ENCODE measurements around the gene NME7.

Gene NME7

DNA sequence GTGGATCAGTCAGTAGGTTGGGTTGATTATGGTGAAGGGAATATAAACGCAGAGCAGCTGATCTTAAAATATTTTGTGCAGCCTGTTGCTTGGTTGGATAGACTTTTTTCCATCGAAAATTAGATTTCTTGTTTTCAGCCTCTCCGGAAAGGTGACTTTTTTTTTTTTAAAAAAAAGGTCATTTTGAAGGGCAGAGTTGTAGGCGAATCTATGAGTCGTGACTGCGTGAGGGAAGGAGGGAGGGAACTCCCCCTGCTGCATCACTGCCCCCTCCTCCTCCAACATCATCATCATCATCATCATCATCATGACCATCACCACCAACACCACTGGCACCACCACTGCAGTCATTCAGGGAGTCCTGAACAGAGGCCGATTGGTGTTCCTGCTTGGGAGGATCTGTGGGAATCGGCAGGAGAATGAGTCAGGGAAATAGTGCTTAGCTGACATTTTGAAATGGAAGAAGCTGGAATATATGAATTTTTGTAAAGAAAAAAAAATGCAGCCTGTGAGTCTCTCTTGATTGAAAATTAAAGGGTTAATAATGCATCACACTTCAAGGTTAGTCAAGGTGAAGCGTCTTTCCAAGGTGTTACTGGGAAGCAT lies 259.9 kb downstream of the NME7 start:
- Histone ChIP-seq H3K36me3 (ENCODE audit: insufficient read depth, low read length) (peaks cover 6% of the 10 kb centered on the region; the same call in 1 of the 2 replicates), H3K9ac (ENCODE audit: low read depth, low read length) (peak overlapping the region; percentile 86), H3K9me3 (ENCODE audit: control insufficient read depth, insufficient read depth, low read length) (no peaks in the 10 kb centered on the region), H3K4me1 (ENCODE audit: insufficient read depth, low read length) (peaks cover 58% of the 10 kb centered on the region)

DNA sequence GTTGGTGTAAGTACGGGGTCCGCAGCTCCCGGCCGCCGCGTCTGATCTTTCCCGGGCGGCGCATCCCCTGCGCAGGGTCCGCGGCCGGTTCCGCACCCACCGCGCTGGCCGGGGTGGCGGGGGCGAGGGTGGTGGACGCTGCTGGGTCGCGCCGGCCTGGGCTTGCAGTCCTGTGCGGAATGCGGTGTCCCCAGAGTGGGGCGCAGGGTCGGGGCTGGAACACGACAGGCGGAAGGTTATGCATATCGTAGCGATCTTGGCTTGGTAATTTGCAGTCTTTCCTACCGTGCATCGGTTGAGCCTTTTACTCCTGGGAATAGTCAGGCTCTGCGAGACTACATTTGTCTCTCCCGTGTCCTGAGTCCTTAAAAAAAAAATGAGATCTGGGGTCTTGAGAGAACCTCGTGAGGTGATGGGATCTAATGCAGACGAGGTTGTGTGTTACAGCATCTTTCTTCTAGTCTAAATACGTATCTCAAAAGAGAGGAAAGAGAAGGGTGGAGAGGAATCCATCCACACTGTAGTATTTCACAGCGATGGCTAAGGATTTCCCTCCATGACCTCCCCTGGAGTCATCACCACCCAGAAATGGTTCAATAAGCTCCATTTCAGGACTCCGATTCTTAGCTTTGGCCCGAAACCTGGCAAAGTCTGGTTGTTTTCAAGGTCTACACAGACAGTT lies 260.5 kb downstream of the NME7 start:
- H3K4me1 ChIP-seq (ENCODE audit: insufficient read depth, low read length), result peaks cover 56% of the 10 kb centered on the region
- no peaks in the 10 kb centered on the region for H3K9me3 ChIP-seq (ENCODE audit: control insufficient read depth, insufficient read depth, low read length)
- peak overlapping the region; percentile 86 for H3K9ac ChIP-seq (ENCODE audit: low read depth, low read length)
- peaks cover 5% of the 10 kb centered on the region; the same call in 1 of the 2 replicates for H3K36me3 ChIP-seq (ENCODE audit: insufficient read depth, low read length)

DNA sequence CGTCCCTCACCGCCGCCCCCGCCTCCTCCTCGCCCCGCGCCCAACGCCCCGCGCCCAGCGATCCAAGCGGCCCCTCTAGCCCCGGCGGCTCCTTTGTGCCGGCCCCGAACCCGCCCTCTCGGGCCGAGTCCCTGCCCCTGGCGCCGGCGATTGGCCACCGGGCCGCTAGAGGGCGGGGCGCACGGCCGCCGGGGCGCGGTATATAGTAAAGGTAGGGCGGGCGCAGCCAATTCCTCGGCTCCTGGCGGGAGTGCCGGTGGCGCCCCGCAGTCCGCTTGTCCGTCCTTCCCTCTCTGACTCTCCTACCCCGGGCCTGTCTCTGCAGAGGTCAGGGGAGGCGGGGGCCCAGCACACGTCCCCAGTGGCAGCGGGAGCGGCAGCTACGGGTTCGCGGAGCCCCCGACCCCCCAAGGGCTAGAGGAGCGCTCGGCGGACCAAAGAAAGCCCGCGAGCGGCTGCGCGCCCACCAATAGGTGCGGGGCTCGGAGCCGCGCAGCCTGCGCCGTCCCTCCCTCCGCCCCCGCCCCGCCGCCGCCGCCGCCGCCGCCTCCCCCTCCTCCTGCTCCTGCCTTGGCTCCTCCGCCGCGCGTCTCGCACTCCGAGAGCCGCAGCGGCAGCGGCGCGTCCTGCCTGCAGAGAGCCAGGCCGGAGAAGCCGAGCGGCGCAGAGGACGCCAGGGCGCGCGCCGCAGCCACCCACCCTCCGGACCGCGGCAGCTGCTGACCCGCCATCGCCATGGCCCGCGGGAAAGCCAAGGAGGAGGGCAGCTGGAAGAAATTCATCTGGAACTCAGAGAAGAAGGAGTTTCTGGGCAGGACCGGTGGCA lies 261.3 kb downstream of the NME7 start, which contains the start of gene ATP1B1:
TSS of gene ATP1B1 (plus strand) at position 596 of the 826 bp plus-strand sequence. CDS start at position 736, 140 bp downstream.
- peaks cover 56% of the 10 kb centered on the region for H3K4me1 ChIP-seq (ENCODE audit: insufficient read depth, low read length)
- H3K36me3 ChIP-seq (ENCODE audit: insufficient read depth, low read length), result no peaks in the 10 kb centered on the region
- H3K9ac ChIP-seq (ENCODE audit: low read depth, low read length), result peak within 1 kb of the TSS; percentile 86
- no peaks in the 10 kb centered on the region for H3K9me3 ChIP-seq (ENCODE audit: control insufficient read depth, insufficient read depth, low read length)

DNA sequence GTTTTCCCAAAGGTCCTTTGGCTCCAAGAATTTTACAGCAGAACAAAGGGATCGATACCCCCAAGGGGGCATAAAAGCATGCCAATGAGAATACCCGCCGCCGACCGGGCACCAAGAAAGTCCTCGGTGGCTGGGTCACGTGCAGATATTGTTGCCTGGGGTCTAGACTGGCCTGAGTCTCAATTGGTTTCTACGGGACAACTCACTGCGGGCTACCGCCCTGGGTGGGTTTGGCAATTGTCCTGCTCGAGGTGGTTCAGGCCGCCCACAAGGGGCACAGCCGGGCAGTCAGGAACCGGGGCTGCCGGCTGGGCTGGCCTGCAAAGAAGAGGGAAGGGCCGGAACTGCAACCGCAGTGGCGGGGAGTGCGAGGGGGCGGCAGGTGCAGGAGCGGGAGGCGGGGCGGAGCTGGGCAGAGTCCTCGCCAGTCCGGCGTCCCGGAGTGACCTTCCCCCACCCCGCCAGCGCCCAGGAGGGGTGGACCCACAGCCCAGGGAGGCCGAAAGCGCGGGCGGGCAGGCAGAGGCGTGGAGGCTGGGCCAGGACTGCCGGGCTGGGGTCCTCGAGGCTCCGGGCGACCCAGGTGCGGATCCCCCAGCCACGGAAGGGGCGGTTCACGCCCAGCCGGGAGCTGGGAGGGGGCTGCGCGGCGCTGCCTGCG lies 262.0 kb downstream of the NME7 start:
- peaks cover 50% of the 10 kb centered on the region for H3K4me1 ChIP-seq (ENCODE audit: insufficient read depth, low read length)
- H3K36me3 ChIP-seq (ENCODE audit: insufficient read depth, low read length), result no peaks in the 10 kb centered on the region
- H3K9ac ChIP-seq (ENCODE audit: low read depth, low read length), result peak overlapping the region; percentile 76
- no peaks in the 10 kb centered on the region for H3K9me3 ChIP-seq (ENCODE audit: control insufficient read depth, insufficient read depth, low read length)

DNA sequence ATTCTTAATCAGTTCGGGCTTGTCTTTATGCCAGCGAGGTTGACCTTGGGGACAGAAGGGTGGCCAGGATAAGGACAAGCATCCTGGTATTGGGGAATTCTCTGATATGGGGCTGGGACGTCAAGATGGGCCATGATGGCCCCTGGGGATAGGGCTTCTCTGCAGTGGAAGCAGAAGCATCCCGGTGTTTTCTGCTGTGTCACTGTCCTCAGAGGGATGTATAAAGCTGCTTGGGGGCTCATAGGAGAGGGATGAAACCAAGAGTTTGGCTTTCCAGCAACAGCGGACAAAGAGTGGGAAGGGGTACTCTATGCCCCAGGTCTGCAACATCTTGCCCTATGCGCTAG lies 262.5 kb downstream of the NME7 start:
- H3K9me3 ChIP-seq (ENCODE audit: control insufficient read depth, insufficient read depth, low read length), result no peaks in the 10 kb centered on the region
- H3K36me3 ChIP-seq (ENCODE audit: insufficient read depth, low read length), result no peaks in the 10 kb centered on the region
- peaks cover 45% of the 10 kb centered on the region for H3K4me1 ChIP-seq (ENCODE audit: insufficient read depth, low read length)
- H3K9ac ChIP-seq (ENCODE audit: low read depth, low read length), result peak overlapping the region; percentile 76

GRCh38 chr1:169103480-169103893 lies 264.1 kb downstream of the NME7 start:
- H3K36me3 ChIP-seq (ENCODE audit: insufficient read depth, low read length), result no peaks in the 10 kb centered on the region
- H3K9me3 ChIP-seq (ENCODE audit: control insufficient read depth, insufficient read depth, low read length), result no peaks in the 10 kb centered on the region
- no peak overlapping the region for H3K9ac ChIP-seq (ENCODE audit: low read depth, low read length)
- H3K4me1 ChIP-seq (ENCODE audit: insufficient read depth, low read length), result peaks cover 29% of the 10 kb centered on the region

DNA sequence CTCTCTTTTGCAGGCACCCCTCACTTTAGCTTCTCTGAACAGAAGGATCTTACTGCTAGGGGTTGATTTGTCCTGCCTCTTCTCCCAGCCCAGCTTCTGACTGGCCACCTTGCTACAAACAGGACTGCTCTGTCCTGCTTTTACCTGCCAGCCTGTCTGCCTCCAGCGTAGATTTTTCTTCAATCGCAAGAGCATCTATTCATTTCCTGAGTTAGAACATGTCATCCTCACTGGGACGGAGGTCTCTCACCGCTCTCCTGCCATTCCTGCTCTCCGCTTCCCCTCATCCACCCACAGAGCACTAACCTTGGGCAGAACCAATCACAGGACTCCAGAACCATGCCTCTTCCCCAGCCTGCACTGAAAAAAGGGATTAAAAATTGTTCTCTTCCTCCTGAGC lies 264.6 kb downstream of the NME7 start:
- no peaks in the 10 kb centered on the region for H3K9me3 ChIP-seq (ENCODE audit: control insufficient read depth, insufficient read depth, low read length)
- peaks cover 25% of the 10 kb centered on the region for H3K4me1 ChIP-seq (ENCODE audit: insufficient read depth, low read length)
- H3K36me3 ChIP-seq (ENCODE audit: insufficient read depth, low read length), result no peaks in the 10 kb centered on the region
- H3K9ac ChIP-seq (ENCODE audit: low read depth, low read length), result no peak overlapping the region

GRCh38 chr1:169102567-169102966 lies 265.0 kb downstream of the NME7 start:
- Histone ChIP-seq H3K4me1 (ENCODE audit: insufficient read depth, low read length) (peaks cover 24% of the 10 kb centered on the region), H3K9me3 (ENCODE audit: control insufficient read depth, insufficient read depth, low read length) (no peaks in the 10 kb centered on the region), H3K36me3 (ENCODE audit: insufficient read depth, low read length) (no peaks in the 10 kb centered on the region), H3K9ac (ENCODE audit: low read depth, low read length) (no peak overlapping the region)

DNA sequence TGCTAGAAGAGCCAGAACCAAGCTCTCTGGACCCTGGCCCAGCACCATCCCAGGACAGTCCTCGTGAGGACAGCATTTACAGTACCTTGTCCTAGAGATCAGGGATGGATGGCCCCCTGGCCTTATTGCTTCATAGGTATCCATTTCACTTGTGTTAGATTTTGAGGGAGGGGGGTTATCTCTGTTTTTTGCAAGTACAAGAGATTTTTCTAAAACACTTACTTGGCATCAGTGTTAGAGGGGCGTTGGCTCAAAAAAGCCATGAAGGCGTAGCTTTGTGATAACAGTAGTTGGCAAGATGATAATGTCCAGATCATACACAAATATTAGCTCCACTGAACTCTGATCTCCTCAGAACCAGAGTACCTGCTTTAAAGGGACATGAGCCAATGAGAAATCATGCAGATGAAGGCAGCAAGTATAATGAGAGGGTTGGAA lies 266.9 kb downstream of the NME7 start:
- peaks cover 24% of the 10 kb centered on the region for H3K4me1 ChIP-seq (ENCODE audit: insufficient read depth, low read length)
- no peaks in the 10 kb centered on the region for H3K36me3 ChIP-seq (ENCODE audit: insufficient read depth, low read length)
- no peaks in the 10 kb centered on the region for H3K9me3 ChIP-seq (ENCODE audit: control insufficient read depth, insufficient read depth, low read length)
- no peak overlapping the region for H3K9ac ChIP-seq (ENCODE audit: low read depth, low read length)

- Histone ChIP-seq H3K36me3 (ENCODE audit: insufficient read depth, low read length) (no peaks in the 10 kb centered on the region), H3K9me3 (ENCODE audit: control insufficient read depth, insufficient read depth, low read length) (no peaks in the 10 kb centered on the region), H3K9ac (ENCODE audit: low read depth, low read length) (no peak overlapping the region), H3K4me1 (ENCODE audit: insufficient read depth, low read length) (peaks cover 24% of the 10 kb centered on the region)
Measured at GRCh38 chr1:169100208-169100607, 267.4 kb downstream of the NME7 start.

DNA sequence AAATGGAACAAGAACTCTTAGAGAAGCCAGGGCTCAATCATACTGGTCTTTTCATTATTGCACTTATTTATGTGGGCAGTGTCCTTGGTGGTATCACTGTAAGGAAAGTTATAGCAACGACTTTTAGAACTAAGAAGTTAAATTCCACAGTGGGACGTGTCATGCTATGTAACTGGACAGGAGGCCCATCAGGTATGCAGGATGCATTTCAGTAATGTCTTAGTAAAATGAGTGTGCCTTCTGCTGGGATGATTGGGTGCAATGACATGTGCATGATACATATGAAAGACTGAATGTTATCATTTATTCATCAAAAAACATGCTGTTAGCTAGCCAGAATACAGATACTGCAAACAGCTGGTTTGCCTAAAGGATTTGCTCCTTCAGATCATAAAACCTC lies 268.0 kb downstream of the NME7 start:
- Histone ChIP-seq H3K9me3 (ENCODE audit: control insufficient read depth, insufficient read depth, low read length) (no peaks in the 10 kb centered on the region), H3K9ac (ENCODE audit: low read depth, low read length) (no peak overlapping the region), H3K4me1 (ENCODE audit: insufficient read depth, low read length) (peaks cover 20% of the 10 kb centered on the region), H3K36me3 (ENCODE audit: insufficient read depth, low read length) (no peaks in the 10 kb centered on the region)

DNA sequence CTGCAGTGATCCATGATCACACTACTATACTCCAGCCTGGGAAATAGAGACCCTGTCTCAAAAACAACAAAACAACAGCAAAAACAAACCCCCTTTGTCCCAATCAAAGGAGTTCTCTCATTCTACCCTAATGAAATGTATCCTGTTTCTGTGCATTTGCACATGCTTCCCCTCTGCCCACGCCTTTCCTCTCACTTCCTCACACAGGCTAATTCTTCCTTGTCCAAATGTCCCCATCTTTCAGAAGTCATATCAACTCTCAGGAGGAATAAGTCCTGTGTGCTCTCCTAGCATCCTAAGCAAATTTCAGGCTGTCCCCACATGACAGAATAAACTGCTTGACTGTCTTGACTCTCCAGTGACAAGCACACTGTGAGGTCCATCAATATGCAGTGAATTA lies 269.2 kb downstream of the NME7 start:
- Histone ChIP-seq H3K4me1 (ENCODE audit: insufficient read depth, low read length) (peaks cover 19% of the 10 kb centered on the region), H3K36me3 (ENCODE audit: insufficient read depth, low read length) (no peaks in the 10 kb centered on the region), H3K9ac (ENCODE audit: low read depth, low read length) (no peak overlapping the region), H3K9me3 (ENCODE audit: control insufficient read depth, insufficient read depth, low read length) (no peaks in the 10 kb centered on the region)

DNA sequence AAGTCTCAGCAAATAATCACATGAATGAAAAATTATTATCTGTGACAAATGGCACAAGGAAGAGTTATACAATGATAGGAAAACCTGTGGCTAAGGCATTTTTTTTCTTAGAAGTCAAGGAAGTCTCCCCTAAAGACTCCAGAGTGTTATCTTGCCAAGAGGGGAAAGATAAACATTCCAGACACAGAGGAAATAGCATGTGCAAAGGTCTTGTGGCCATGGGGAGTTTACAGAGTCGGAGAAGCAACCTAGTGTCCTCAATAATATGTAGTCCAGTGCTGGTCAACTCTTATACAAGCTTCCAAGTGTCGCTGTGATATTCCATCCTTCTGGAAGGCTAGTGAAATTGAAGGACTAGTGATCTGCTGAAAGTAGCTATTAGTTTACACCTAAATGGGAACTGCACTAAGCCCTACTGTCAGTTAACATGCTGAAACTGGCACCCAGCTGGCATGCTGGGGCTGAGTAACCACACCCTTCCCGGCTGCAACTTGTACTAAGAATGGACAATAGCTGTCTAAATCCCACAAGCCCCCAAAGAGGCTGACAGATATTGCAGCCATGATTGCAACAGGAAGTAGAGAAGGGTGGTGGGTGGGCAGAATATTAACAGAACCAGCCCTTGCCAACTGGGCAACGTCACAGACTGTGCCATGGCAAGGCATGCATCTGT lies 272.6 kb downstream of the NME7 start:
- H3K36me3 ChIP-seq (ENCODE audit: insufficient read depth, low read length), result no peaks in the 10 kb centered on the region
- H3K9me3 ChIP-seq (ENCODE audit: control insufficient read depth, insufficient read depth, low read length), result no peaks in the 10 kb centered on the region
- no peaks in the 10 kb centered on the region for H3K4me1 ChIP-seq (ENCODE audit: insufficient read depth, low read length)
- H3K9ac ChIP-seq (ENCODE audit: low read depth, low read length), result no peak overlapping the region

GRCh38 chr1:169092399-169092798 lies 275.2 kb downstream of the NME7 start:
- Histone ChIP-seq H3K36me3 (ENCODE audit: insufficient read depth, low read length) (no peaks in the 10 kb centered on the region), H3K9me3 (ENCODE audit: control insufficient read depth, insufficient read depth, low read length) (no peaks in the 10 kb centered on the region), H3K9ac (ENCODE audit: low read depth, low read length) (no peak overlapping the region), H3K4me1 (ENCODE audit: insufficient read depth, low read length) (no peaks in the 10 kb centered on the region)

Data from ES-I3 (cell line).